Epithelial cell of proximal tubule (primary cell): ENCODE data around the gene CCDC61. TPM values are rescaled to one million over a fixed set of nuclear protein-coding genes. Genes with fewer than 3 reads are reported as not detected.

Experiments
- DNase-seq: peaks from one replicate; pipeline ENCODE4 v3.0.0-alpha.2; 2011; ENCODE audit warnings: low read depth
- H3K4me3 ChIP-seq: 2 replicates; pipeline ENCODE4 v1.5.1; 2011; ENCODE audit warnings: low read depth, mild to moderate bottlenecking, low read length
- total RNA-seq: library from RNA; depleted of rRNA; stranded (reverse); fragments of >200 nt; gene quantifications from 2 replicates; pipeline ENCODE4 v1.2.3, GENCODE V29; 2015
- TF ChIP-seq, protein P1 (sequence below): conservative IDR thresholded peaks from 2 replicates; pipeline ENCODE4 v1.5.1; 2012; ENCODE audit warnings: low read depth, mild to moderate bottlenecking, low read length

CCDC61 gene
- total RNA-seq, 1 donor from 2014 or later: 10.1 TPM

GRCh38 chr19:46030812-46031550, 35.7 kb downstream of the CCDC61 start:
- H3K4me3 ChIP-seq: no peak overlapping the region
- TF ChIP-seq, protein P1, sequence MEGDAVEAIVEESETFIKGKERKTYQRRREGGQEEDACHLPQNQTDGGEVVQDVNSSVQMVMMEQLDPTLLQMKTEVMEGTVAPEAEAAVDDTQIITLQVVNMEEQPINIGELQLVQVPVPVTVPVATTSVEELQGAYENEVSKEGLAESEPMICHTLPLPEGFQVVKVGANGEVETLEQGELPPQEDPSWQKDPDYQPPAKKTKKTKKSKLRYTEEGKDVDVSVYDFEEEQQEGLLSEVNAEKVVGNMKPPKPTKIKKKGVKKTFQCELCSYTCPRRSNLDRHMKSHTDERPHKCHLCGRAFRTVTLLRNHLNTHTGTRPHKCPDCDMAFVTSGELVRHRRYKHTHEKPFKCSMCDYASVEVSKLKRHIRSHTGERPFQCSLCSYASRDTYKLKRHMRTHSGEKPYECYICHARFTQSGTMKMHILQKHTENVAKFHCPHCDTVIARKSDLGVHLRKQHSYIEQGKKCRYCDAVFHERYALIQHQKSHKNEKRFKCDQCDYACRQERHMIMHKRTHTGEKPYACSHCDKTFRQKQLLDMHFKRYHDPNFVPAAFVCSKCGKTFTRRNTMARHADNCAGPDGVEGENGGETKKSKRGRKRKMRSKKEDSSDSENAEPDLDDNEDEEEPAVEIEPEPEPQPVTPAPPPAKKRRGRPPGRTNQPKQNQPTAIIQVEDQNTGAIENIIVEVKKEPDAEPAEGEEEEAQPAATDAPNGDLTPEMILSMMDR: no peak
- DNase-seq: no peak

GRCh38 chr19:46031781-46032596, 36.7 kb downstream of the CCDC61 start:
- TF ChIP-seq, protein P1: no peak
- no peak overlapping the region for H3K4me3 ChIP-seq
- DNase-seq: no peak

DNA sequence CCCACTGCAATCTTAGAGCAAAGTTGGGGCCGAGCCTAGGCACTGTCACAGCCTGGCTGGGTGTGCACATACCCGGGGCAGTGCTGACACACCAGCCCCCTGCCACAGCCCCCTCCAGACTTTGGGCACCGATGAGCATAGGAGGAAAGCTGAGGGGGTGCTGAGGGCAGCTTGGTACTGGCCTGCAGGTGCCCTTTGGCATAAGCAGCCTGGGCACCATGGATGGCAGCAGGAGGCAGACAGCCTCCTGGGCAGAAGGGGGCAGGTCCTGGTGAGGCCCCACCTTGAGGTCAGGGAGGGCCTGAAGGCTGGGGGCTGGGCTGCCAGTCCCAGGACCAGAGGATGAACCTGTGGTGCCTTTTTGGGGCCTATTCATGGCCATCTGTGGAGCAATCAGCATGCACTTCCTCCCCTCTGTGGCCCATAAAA, 37.3 kb downstream of the CCDC61 start:
- no peak for DNase-seq
- H3K4me3 ChIP-seq: no peak overlapping the region
- TF ChIP-seq, protein P1: no peak

GRCh38 chr19:46033401-46033800, 38.1 kb downstream of the CCDC61 start:
- no peak for DNase-seq
- no peak overlapping the region for H3K4me3 ChIP-seq

DNA sequence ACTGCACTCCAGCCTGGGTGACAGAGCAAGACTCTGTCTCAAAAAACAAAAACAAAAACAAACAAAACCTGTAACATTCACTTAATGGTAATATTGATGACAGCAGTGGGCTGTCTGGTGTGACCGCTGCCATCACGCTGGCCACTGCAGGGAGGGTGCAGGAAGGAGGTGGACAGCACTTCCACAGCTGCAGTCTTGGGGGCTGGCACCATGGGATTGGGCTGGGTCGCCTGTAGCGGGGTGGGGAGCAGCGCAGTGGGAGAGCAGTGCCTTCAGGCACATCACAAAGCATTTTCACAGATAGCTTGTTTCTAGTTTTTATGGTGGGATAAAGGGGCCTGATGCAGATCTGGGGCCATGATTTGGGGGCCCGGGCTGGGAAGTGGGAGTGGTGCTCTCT, 40.3 kb downstream of the CCDC61 start:
- no peak for DNase-seq
- H3K4me3 ChIP-seq: no peak overlapping the region
- TF ChIP-seq, protein P1: no peak

More at GRCh38 chr19:46033401-46033800, 38.1 kb downstream of the CCDC61 start:
- TF ChIP-seq, protein P1: no peak

- H3K4me3 ChIP-seq: no peak overlapping the region
- TF ChIP-seq, protein P1: no peak
- no peak for DNase-seq
Observed at GRCh38 chr19:46035986-46036743, 40.9 kb downstream of the CCDC61 start.
